Measurements from ENCODE around the gene EFNA3.

GRCh38 chr1:155108296-155108695 is 29.7 kb downstream of the EFNA3 start:
- TF ChIP-seq GATA2 (IDR thresholded peaks at IDR 0.05; ENCODE audit: low read depth, low read length) (no peak), GATA3 (IDR thresholded peaks at IDR 0.05; ENCODE audit: low read depth, low read length) (no peak)
